GM23338 (cell line): ENCODE results near the gene GIMAP2. TPM values are rescaled to one million over a fixed set of nuclear protein-coding genes. Genes with fewer than 3 reads are reported as not detected.
A peak's percentile ranks its signal among the peaks of the same experiment; 100 is the strongest.

Experiments
- ATAC-seq: fragments of 200-7000 bp; cut with Tn5 transposase; 3 replicates; pipeline ENCODE4 v1.9.1; 2020
- DNase-seq: peaks from one replicate; pipeline ENCODE4 v3.0.0-alpha.2; 2015; ENCODE audit warnings: low spot score
- H2AFZ ChIP-seq: fragments of 200-600 bp; sonication (generic); 2 replicates; pipeline ENCODE4 v1.8.0; 2016; ENCODE audit warnings: antibody characterized with exemption, mild to moderate bottlenecking, moderate library complexity
- H3F3A ChIP-seq: fragments of 200-600 bp; sonication (generic); replicated peaks from 2 replicates; pipeline ENCODE4 v1.8.0; 2017; ENCODE audit warnings: antibody characterized with exemption, mixed run types, low read depth
- H3K27ac ChIP-seq: fragments of 200-600 bp; sonication (generic); 2 replicates; pipeline ENCODE4 v1.6.1; 2016; ENCODE audit warnings: low read depth
- H3K27me3 ChIP-seq: fragments of 200-600 bp; sonication (generic); 2 replicates; pipeline ENCODE4 v1.8.0; 2016; ENCODE audit warnings: mild to moderate bottlenecking, mixed run types, moderate library complexity; ENCODE audit not compliant: insufficient read depth
- H3K36me3 ChIP-seq: fragments of 200-600 bp; sonication (generic); 2 replicates; pipeline ENCODE4 v1.8.0; 2016; ENCODE audit warnings: mild to moderate bottlenecking; ENCODE audit not compliant: insufficient read depth
- H3K4me1 ChIP-seq: fragments of 200-600 bp; sonication (generic); 2 replicates; pipeline ENCODE4 v1.8.0; 2016; ENCODE audit warnings: mild to moderate bottlenecking, moderate library complexity; ENCODE audit not compliant: insufficient read depth
- H3K4me2 ChIP-seq: fragments of 200-600 bp; sonication (generic); 2 replicates; pipeline ENCODE4 v1.7.1; 2017; ENCODE audit warnings: mixed run types
- H3K4me3 ChIP-seq: fragments of 200-600 bp; sonication (generic); 2 replicates; pipeline ENCODE4 v1.6.1; 2016; ENCODE audit warnings: mixed run types
- H3K79me2 ChIP-seq: fragments of 200-600 bp; sonication (generic); replicated peaks from 2 replicates; pipeline ENCODE4 v1.8.0; 2017; ENCODE audit warnings: mild to moderate bottlenecking; ENCODE audit not compliant: insufficient read depth
- H3K9me2 ChIP-seq: fragments of 200-600 bp; sonication (generic); 2 replicates; pipeline ENCODE4 v1.8.0; 2017; ENCODE audit not compliant: insufficient read depth
- H4K20me1 ChIP-seq: fragments of 200-600 bp; sonication (generic); replicated peaks from 2 replicates; pipeline ENCODE4 v1.8.0; 2017; ENCODE audit warnings: mild to moderate bottlenecking; ENCODE audit not compliant: insufficient read depth
- H3K27ac Mint-ChIP-seq: 2 replicates; pipeline ENCODE4 v1.8.0; 2020; ENCODE audit warnings: inconsistent platforms, mild to moderate bottlenecking, moderate library complexity, mixed read lengths
- H3K27me3 Mint-ChIP-seq: 3 replicates; pipeline ENCODE4 v1.8.0; 2022; ENCODE audit warnings: low read depth, mild to moderate bottlenecking, moderate library complexity, mixed read lengths, inconsistent platforms; ENCODE audit not compliant: insufficient read depth, poor library complexity
- H3K36me3 Mint-ChIP-seq: 3 replicates; pipeline ENCODE4 v1.8.0; 2021; ENCODE audit warnings: low read depth, mild to moderate bottlenecking, inconsistent platforms, moderate library complexity, mixed read lengths
- H3K4me1 Mint-ChIP-seq: 3 replicates; pipeline ENCODE4 v1.8.0; 2020; ENCODE audit warnings: mild to moderate bottlenecking, inconsistent platforms, mixed read lengths
- H3K4me3 Mint-ChIP-seq: 3 replicates; pipeline ENCODE4 v1.8.0; 2021; ENCODE audit warnings: moderate library complexity, mild to moderate bottlenecking, inconsistent platforms, mixed read lengths
- H3K9me3 Mint-ChIP-seq: 3 replicates; pipeline ENCODE4 v1.8.0; 2020; ENCODE audit warnings: moderate library complexity, mild to moderate bottlenecking, inconsistent platforms, mixed read lengths
- CREB1 ChIP-seq: fragments of 250-450 bp; sonication (Bioruptor Pico); IDR thresholded peaks from 2 replicates; pipeline ENCODE4 v1.5.0; 2020; ENCODE audit warnings: low read depth, mild to moderate bottlenecking, moderate library complexity
- EZH2 ChIP-seq: fragments of 200-600 bp; sonication (generic); IDR thresholded peaks from one replicate; pipeline ENCODE4 v1.8.0; 2017; ENCODE audit warnings: antibody characterized with exemption, mild to moderate bottlenecking, low read depth; ENCODE audit not compliant: unreplicated experiment
- EZH2phosphoT487 ChIP-seq: fragments of 200-600 bp; sonication (generic); IDR thresholded peaks from one replicate; pipeline ENCODE4 v1.8.1; 2018; ENCODE audit warnings: antibody characterized with exemption; ENCODE audit not compliant: unreplicated experiment
- JUNB ChIP-seq: IDR thresholded peaks from one replicate; pipeline ENCODE4 v1.6.1; 2016; ENCODE audit warnings: antibody characterized with exemption; ENCODE audit not compliant: unreplicated experiment
- NANOG ChIP-seq: IDR thresholded peaks from 2 replicates; pipeline ENCODE4 v1.6.1; 2016; ENCODE audit warnings: antibody characterized with exemption, borderline replicate concordance
- POLR2AphosphoS5 ChIP-seq: IDR thresholded peaks from 2 replicates; pipeline ENCODE4 v1.6.1; 2016; ENCODE audit warnings: antibody characterized with exemption, low read depth
- STAT1 ChIP-seq: IDR thresholded peaks from one replicate; pipeline ENCODE4 v1.6.1; 2016; ENCODE audit warnings: antibody characterized with exemption; ENCODE audit not compliant: unreplicated experiment
- ZNF114 ChIP-seq: fragments of 250-450 bp; sonication (Bioruptor Pico); IDR thresholded peaks from 2 replicates; pipeline ENCODE4 v1.5.0; 2020; ENCODE audit warnings: mild to moderate bottlenecking, moderate library complexity
- ZNF331 ChIP-seq: fragments of 250-450 bp; sonication (Bioruptor Pico); IDR thresholded peaks from 2 replicates; pipeline ENCODE4 v1.5.0; 2020; ENCODE audit warnings: low read depth, mild to moderate bottlenecking, moderate library complexity
- polyA plus RNA-seq: library from polyadenylated mRNA; unstranded; fragments of >200 nt; fragmentation: Nextera tagmentation; extraction: Ambion mirVana; gene quantifications from 2 replicates; pipeline ENCODE4 v1.2.1, GENCODE V29; 2016
- total RNA-seq: library from RNA; depleted of rRNA; stranded (reverse); fragments of >200 nt; shearing (Covaris generic); gene quantifications from 2 replicates; pipeline ENCODE4 v1.2.3, GENCODE V29; 2014
- TF ChIP-seq, protein P1 (sequence below), 2 experiments: fragments of 200-600 bp in 1 of 2; sonication (generic) in 1 of 2; conservative IDR thresholded peaks; 2 replicates each; pipeline versions ENCODE4 v1.5.1 to v1.6.1; 2016 to 2017; ENCODE audit warnings: antibody characterized with exemption in 2 of 2, low read depth in 2 of 2, mild to moderate bottlenecking in 2 of 2, moderate library complexity in 1 of 2
- TF ChIP-seq, protein P2 (sequence below): IDR thresholded peaks from one replicate; pipeline ENCODE4 v1.6.1; 2018; ENCODE audit warnings: antibody characterized with exemption; ENCODE audit not compliant: unreplicated experiment

The GIMAP2 gene
- total and polyA plus RNA-seq, 2 experiments from 2014 or later: not detected

DNA sequence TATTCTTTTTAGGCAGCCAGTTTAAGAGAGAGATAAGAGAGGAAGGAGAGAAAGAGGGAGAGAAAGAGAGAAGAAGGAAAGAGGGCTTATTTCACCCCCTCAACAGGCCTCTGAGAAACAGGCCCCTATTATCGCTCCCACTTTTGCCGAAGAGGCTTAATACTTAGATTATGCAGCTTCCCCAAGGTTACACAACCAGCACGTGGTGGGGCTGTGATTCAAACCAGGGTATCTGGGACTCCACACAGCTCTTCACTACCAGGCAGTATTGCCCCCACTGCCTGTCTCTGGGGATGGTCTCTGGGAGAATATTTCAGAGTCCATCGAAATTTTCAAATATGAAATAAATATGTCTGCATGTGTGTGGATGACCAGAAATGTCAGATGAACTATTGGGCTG, 33.9 kb downstream of the GIMAP2 start:
- H3K27me3 ChIP-seq: peaks cover 32% of the 10 kb centered on the region
- no peak overlapping the region for H3K4me3 Mint-ChIP-seq
- H3K36me3 Mint-ChIP-seq: no peaks in the 10 kb centered on the region
- H3F3A ChIP-seq: no peaks in the 10 kb centered on the region
- no peak overlapping the region for H3K27ac Mint-ChIP-seq
- no peaks in the 10 kb centered on the region for H3K4me1 Mint-ChIP-seq
- H3K27ac ChIP-seq: no peak overlapping the region
- H3K9me3 Mint-ChIP-seq: no peaks in the 10 kb centered on the region
- no peaks in the 10 kb centered on the region for H3K36me3 ChIP-seq
- no peak overlapping the region for H3K4me3 ChIP-seq
- no peak for DNase-seq
- H3K4me2 ChIP-seq: no peak overlapping the region
- no peak for ATAC-seq
- H3K9me2 ChIP-seq: no peaks in the 10 kb centered on the region
- H2AFZ ChIP-seq: no peak overlapping the region
- peaks cover 16% of the 10 kb centered on the region for H3K27me3 Mint-ChIP-seq
- no peaks in the 10 kb centered on the region for H3K4me1 ChIP-seq
- no peak for TF ChIP-seq POLR2AphosphoS5
- TF ChIP-seq STAT1: no peak
- TF ChIP-seq, protein P1, sequence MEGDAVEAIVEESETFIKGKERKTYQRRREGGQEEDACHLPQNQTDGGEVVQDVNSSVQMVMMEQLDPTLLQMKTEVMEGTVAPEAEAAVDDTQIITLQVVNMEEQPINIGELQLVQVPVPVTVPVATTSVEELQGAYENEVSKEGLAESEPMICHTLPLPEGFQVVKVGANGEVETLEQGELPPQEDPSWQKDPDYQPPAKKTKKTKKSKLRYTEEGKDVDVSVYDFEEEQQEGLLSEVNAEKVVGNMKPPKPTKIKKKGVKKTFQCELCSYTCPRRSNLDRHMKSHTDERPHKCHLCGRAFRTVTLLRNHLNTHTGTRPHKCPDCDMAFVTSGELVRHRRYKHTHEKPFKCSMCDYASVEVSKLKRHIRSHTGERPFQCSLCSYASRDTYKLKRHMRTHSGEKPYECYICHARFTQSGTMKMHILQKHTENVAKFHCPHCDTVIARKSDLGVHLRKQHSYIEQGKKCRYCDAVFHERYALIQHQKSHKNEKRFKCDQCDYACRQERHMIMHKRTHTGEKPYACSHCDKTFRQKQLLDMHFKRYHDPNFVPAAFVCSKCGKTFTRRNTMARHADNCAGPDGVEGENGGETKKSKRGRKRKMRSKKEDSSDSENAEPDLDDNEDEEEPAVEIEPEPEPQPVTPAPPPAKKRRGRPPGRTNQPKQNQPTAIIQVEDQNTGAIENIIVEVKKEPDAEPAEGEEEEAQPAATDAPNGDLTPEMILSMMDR (conservative IDR thresholded peaks at IDR 0.05; ENCODE audit: low read depth in 2 of 2): no peak
- TF ChIP-seq EZH2: no peak
- no peak for TF ChIP-seq CREB1 (CRISPR knock-in tag)
- no peak for TF ChIP-seq NANOG
- H4K20me1 ChIP-seq: no peaks in the 10 kb centered on the region; the same call in 1 of the 2 replicates
- no peaks in the 10 kb centered on the region for H3K79me2 ChIP-seq

DNA sequence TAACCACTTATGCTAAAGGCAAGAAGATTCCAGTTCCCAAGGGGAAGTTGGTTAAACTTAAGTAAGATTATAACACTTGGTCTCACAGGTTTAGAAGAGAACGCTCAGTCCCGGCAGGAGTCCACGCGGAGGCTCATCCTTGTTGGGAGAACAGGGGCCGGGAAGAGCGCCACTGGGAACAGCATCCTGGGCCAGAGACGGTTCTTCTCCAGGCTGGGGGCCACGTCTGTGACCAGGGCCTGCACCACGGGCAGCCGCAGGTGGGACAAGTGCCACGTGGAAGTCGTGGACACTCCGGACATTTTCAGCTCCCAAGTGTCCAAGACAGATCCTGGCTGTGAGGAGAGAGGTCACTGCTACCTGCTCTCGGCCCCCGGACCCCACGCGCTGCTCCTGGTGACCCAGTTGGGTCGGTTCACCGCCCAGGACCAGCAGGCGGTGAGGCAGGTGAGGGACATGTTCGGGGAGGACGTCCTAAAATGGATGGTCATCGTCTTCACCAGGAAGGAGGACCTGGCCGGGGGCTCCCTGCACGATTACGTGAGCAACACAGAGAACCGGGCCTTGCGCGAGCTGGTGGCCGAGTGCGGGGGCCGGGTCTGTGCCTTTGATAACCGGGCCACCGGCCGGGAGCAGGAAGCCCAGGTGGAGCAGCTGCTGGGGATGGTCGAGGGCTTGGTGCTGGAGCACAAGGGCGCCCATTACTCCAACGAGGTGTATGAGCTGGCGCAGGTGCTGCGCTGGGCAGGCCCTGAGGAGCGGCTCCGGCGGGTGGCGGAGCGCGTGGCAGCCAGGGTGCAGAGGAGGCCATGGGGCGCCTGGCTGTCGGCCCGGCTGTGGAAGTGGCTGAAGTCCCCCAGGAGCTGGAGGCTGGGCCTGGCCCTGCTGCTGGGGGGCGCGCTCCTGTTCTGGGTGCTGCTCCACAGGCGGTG, 34.7 kb downstream of the GIMAP2 start:
- Histone ChIP-seq H3K27me3 (peaks cover 37% of the 10 kb centered on the region), H2AFZ (no peak overlapping the region), H3K79me2 (no peaks in the 10 kb centered on the region), H3K36me3 (no peaks in the 10 kb centered on the region), H3K4me2 (no peak overlapping the region), H3K4me1 (no peaks in the 10 kb centered on the region), H4K20me1 (no peaks in the 10 kb centered on the region; the same call in 1 of the 2 replicates), H3F3A (no peaks in the 10 kb centered on the region), H3K27ac (no peak overlapping the region), H3K9me2 (no peaks in the 10 kb centered on the region), H3K4me3 (no peak overlapping the region)
- no peak overlapping the region for H3K4me3 Mint-ChIP-seq
- peaks cover 20% of the 10 kb centered on the region for H3K27me3 Mint-ChIP-seq
- no peaks in the 10 kb centered on the region for H3K36me3 Mint-ChIP-seq
- H3K4me1 Mint-ChIP-seq: no peaks in the 10 kb centered on the region
- DNase-seq: no peak
- H3K9me3 Mint-ChIP-seq: no peaks in the 10 kb centered on the region
- H3K27ac Mint-ChIP-seq: no peak overlapping the region
- TF ChIP-seq ZNF114: no peak
- ATAC-seq: peak; percentile 33; the same call in 2 of the 3 replicates

DNA sequence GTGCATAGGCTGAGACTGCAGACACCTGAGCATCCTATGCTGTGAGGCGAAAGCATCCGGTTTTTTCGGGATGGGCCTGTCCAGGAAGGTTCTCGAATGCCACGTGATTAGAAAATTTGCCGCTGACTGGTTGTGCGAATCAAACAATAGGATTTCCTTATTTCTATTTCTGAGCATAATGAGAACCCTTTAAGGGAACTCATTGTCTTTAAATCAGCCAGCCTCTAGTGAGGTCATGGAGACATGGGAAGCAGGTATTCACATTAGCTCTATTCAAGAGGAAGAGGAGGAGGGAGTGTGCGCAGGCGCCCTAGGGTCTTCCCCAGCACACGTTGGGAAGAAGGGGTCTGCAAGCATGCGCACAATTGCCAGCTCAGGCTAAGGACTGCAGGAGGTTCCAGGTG, 36.5 kb downstream of the GIMAP2 start:
- Mint-ChIP-seq H3K27ac (no peak overlapping the region), H3K27me3 (peaks cover 35% of the 10 kb centered on the region), H3K36me3 (no peaks in the 10 kb centered on the region), H3K4me1 (no peaks in the 10 kb centered on the region), H3K9me3 (peaks cover 5% of the 10 kb centered on the region; the same call in 2 of the 3 replicates), H3K4me3 (no peak overlapping the region)
- Histone ChIP-seq H3K36me3 (no peaks in the 10 kb centered on the region), H3K79me2 (no peaks in the 10 kb centered on the region), H3K9me2 (no peaks in the 10 kb centered on the region), H3K4me2 (no peak overlapping the region), H3F3A (no peaks in the 10 kb centered on the region), H3K27ac (no peak overlapping the region), H4K20me1 (no peaks in the 10 kb centered on the region; the same call in 1 of the 2 replicates), H3K4me1 (no peaks in the 10 kb centered on the region), H3K4me3 (no peak overlapping the region), H3K27me3 (peaks cover 49% of the 10 kb centered on the region), H2AFZ (no peak overlapping the region)
- ATAC-seq (no peak), DNase-seq (no peak)
- TF ChIP-seq, protein P2, sequence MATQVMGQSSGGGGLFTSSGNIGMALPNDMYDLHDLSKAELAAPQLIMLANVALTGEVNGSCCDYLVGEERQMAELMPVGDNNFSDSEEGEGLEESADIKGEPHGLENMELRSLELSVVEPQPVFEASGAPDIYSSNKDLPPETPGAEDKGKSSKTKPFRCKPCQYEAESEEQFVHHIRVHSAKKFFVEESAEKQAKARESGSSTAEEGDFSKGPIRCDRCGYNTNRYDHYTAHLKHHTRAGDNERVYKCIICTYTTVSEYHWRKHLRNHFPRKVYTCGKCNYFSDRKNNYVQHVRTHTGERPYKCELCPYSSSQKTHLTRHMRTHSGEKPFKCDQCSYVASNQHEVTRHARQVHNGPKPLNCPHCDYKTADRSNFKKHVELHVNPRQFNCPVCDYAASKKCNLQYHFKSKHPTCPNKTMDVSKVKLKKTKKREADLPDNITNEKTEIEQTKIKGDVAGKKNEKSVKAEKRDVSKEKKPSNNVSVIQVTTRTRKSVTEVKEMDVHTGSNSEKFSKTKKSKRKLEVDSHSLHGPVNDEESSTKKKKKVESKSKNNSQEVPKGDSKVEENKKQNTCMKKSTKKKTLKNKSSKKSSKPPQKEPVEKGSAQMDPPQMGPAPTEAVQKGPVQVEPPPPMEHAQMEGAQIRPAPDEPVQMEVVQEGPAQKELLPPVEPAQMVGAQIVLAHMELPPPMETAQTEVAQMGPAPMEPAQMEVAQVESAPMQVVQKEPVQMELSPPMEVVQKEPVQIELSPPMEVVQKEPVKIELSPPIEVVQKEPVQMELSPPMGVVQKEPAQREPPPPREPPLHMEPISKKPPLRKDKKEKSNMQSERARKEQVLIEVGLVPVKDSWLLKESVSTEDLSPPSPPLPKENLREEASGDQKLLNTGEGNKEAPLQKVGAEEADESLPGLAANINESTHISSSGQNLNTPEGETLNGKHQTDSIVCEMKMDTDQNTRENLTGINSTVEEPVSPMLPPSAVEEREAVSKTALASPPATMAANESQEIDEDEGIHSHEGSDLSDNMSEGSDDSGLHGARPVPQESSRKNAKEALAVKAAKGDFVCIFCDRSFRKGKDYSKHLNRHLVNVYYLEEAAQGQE: no peak
- no peak for TF ChIP-seq EZH2phosphoT487
- TF ChIP-seq EZH2: no peak
- no peak for TF ChIP-seq POLR2AphosphoS5
- no peak for TF ChIP-seq JUNB
- TF ChIP-seq ZNF331 (CRISPR knock-in tag): no peak
- no peak for TF ChIP-seq ZNF114
- no peak for TF ChIP-seq STAT1
- no peak for TF ChIP-seq CREB1 (CRISPR knock-in tag)
